Superior temporal gyrus (tissue), 1 donor: ENCODE results near the gene TAOK1.
A peak's percentile ranks its signal among the peaks of the same experiment; 100 is the strongest.

Experiments used
- DNase-seq: peaks from one replicate; pipeline ENCODE4 v3.0.0-alpha.2; 2016; ENCODE audit errors: extremely low spot score

The TAOK1 gene

DNA sequence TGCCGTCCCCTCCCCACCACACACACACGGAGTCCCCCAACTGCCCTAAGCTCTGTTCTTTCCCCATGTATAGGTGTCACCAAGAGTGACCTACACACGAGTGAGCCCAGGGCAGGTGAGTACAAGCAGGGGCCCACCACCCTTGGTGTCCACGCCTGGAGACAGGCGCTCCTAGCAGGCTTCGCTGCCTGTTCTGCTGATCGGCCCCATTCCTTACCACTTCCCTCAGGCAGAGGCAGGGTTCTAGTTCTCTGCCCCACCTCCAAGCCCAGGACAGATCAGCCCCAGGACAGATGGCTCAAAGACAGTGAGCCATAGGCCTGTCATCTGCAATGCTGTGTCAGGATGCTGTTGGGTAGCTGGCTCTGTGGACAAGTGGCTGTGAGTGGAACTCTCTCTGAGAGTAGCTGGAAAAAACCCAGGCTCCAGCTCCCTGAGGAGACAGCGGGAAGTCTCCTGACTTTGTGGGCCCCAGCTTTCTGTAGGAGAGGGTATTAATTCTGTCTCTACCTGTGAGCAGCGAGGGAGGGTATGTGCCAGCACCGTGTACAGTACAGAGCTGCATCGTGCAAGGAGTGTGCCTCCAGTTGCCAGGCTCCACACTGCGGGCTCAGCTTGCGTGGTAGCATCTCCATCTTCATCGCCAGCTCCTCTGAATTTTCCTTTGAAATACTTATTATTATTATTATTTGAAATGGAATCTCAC lies 179.2 kb downstream of the TAOK1 start:
- no peak for DNase-seq

DNA sequence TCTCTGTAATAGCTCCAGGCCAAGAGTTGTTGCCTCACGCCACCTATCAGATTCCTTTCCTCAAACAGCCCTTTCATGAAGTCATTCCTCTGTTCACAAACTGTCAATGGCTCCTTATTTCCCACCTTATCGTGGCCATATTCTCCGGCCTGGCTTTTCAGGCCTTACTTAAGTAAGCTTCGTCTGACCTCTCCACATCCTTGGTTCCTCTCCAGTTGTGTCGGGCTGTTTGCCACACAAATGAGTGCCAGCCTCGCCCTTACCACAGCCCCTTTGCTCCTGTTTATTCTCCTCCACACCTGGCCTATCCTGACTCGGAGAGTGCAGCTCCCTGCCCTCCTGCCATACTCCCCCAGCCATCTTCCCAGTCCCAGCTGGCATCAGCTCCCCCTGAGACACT lies 180.4 kb downstream of the TAOK1 start:
- no peak for DNase-seq

- DNase-seq = no peak
Observed at GRCh38 chr17:29571486-29571882, 181.3 kb downstream of the TAOK1 start.

- DNase-seq = no peak
Observed at GRCh38 chr17:29571883-29572681, 181.9 kb downstream of the TAOK1 start.

DNA sequence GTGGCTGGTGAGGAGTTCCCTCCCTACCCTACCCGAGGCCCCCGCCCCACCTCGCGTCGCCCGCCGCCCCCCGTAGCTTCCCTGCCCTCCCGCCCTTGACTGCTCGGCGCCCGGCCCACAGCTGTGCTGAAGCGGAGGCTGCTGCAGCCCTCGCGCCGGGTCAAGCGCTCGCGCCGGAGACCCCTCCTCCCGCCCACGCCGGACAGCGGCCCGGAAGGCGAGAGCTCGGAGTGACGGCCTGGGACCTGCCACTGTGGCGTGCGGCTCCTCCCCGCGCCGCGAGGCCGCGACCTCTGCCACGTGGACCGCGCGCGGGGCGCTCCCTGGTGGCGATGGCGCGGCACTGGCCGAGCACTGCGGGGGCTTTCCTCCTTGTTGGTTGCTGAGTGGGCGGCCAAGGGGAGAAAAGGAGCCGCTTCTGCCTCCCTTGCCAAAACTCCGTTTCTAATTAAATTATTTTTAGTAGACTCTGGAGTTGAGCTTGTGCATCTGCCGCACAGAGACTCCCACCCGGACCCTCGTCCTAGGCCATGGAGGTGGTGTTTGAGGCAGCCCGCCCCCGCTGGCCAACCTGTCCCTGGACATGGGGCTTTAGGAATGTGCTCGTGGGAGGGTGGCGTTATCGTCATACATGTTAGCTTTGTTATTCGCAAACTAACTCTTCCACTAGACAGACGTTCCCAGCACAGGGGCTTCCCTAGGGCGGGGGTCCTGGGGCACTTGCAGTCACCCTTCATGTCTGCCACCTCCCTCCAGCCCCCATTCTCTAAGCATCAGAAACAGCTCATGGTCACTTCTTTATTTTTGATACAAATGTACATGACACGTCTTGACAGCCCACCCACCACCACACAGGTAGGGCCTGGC lies 182.8 kb downstream of the TAOK1 start:
- DNase-seq = no peak

DNA sequence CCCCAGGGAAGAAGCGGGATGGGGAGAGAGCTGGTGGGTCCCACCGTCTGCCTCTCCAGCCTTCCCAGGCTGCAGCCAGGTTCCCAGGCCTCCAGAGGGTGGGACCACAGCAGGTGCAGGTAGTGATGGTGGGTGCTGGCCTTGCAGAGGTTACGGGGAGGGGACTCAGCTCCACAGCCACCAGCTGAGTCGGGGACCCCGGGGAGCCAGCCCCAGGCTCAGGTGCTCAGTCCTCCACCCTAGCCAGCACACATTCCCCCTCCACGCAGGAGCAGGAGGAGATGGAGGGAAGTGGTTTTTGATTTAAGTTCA lies 183.4 kb downstream of the TAOK1 start:
- no peak for DNase-seq

- DNase-seq = peak; percentile 6
Observed at GRCh38 chr17:29573871-29574731, 183.9 kb downstream of the TAOK1 start.

GRCh38 chr17:29574732-29575510 lies 184.8 kb downstream of the TAOK1 start:
- DNase-seq = peak; percentile 5

DNA sequence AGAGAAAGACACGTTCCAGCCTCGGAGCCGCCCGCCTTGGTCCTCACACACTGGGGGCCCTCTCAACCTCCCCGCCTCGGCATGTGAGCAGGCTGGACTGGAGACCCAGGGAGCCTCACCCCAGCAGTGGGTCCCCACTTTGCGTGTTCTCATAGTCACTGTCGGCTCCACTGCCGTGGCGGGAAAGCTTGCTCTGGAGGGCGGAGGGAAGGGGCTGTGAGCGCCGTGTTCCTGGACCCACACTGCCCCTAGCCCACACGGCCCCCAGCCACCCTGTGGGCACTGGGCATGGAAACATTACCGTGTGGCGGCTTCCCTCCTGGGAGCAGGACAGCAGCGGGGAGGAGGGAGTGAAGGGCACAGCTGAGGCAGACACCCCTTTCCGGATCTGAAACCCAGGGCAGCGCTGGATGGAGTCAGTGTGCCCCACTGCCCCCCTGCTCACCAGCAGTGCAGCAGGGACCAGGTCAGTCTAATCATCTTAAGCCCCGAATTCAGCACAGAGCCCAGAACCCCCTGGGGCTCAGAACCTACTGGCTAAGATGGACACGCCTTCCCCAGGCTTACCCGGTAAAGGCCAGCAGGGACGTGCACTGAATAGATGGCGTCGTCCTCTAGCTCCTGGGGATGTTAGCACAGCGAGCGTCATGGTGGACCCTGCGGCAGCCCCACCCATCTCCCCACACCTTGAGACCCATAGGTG lies 185.5 kb downstream of the TAOK1 start:
- DNase-seq = peak; percentile 2

GRCh38 chr17:29576214-29577000 lies 186.2 kb downstream of the TAOK1 start:
- no peak for DNase-seq

DNA sequence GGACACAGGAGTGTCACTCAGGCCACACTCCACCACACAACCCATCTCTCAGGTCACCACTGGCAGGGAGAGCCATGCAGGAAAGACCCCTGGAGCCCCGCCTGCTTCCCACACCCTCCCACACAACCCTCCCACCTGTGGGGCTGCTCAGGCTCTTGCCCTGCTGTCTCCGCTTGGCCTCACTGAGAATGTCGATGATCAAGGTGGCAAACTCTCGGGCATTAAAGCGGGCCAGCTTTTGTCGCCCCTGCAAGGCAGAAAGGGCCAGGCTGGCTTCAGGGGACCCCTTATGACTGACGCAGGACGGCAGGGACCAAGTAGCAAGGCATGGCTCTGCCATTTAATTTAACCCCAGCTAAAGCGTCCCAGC lies 186.8 kb downstream of the TAOK1 start:
- no peak for DNase-seq

- peak; percentile 69 for DNase-seq
Observed at GRCh38 chr17:29577385-29578211, 187.4 kb downstream of the TAOK1 start.

DNA sequence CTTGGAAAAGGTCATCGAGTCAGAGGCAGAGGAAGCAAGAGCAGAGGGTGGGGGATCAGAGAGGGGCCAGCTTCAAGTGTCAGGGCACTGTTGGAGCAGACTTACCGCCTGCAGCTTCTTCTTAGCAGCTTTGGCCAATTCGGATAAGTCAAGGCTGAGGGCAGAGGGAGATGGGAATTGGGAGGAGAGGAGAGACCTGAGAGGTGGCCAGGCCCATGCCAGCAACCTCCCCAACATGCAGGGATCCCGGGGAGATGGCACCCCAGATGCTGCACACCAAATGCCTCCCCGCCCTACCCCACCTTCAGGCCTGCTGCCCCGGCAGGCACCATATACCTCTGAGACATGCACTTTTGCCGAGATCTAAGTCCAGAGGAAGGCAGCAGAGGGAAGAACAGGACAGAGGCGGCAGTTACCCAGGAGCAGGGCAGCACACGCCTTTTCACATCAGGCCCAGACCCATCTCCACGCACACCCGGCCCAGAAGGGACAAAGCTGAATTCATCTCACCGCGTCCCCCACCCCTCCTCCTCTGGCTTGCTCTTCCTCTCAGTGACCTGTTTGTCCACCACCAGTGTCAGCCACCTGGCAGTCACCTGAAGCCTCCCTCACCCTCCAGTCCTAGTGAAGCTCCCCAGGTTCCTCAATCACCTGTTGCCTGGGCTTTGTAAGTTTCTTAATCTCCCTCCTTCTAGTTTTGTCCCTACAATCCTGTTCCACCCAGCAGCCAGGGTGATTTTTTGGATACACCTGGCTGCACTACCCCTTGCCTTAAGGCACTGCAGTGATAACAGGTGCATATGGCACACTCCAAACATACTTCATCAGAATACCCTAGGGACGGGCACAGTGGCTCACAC lies 188.7 kb downstream of the TAOK1 start:
- DNase-seq = no peak

- peak; percentile 97 for DNase-seq
Observed at GRCh38 chr17:29579866-29580771, 190.0 kb downstream of the TAOK1 start.

DNA sequence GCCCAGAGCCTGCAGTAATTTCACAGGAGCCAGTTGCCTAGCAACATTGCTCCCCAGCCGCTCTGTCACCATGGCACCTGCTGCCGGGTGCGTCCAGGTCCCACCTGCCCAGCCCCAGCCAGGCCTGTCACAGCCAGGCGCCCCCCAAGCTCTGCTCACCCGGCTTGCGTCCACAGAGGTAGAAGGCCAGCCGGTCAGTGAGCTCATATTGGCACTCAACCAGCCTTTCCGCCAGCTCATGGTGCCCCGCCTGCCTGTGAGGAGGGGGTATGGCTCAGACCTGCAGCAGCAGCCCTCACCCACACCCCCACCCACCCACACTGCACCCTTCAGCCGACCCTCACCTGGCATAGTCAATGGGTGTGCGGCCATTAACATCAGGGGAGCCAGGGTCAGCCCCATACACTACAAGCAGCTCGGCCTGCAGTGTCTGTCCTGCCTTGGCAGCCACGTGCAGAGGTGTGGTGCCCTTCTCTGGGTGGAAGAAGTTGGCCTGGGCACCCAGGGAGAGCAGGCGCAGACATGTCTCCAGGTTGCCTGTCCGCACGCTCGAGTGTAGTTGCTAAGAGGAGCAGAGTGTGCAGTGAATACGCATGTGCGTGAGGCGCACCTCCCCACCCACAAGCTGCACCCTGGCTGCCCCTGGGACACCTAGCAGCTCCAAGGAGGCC lies 191.6 kb downstream of the TAOK1 start:
- DNase-seq = no peak

GRCh38 chr17:29582254-29582765 lies 192.1 kb downstream of the TAOK1 start:
- no peak for DNase-seq
